Mammary epithelial cell (primary cell): ENCODE measurements around the gene ZCRB1.

Experiments
- EZH2 ChIP-seq: IDR thresholded peaks from 2 replicates; pipeline ENCODE4 v1.6.1; 2012; ENCODE audit warnings: low read length, inconsistent platforms, borderline replicate concordance
- TF ChIP-seq, protein P1 (sequence below), 2 donors: IDR thresholded peaks in 1 of 2; conservative IDR thresholded peaks in 1 of 2; 2 replicates each; pipeline ENCODE4 v1.5.1; 2011 to 2012; ENCODE audit warnings: inconsistent platforms in 2 of 2, low read length in 2 of 2, mild to moderate bottlenecking in 2 of 2, control low read depth in 1 of 2, low read depth in 1 of 2; ENCODE audit not compliant: insufficient read depth in 1 of 2; ENCODE audit errors: extremely low read depth in 1 of 2

GRCh38 chr12:42284876-42285275 lies 41.0 kb downstream of the ZCRB1 start:
- TF ChIP-seq, protein P1, sequence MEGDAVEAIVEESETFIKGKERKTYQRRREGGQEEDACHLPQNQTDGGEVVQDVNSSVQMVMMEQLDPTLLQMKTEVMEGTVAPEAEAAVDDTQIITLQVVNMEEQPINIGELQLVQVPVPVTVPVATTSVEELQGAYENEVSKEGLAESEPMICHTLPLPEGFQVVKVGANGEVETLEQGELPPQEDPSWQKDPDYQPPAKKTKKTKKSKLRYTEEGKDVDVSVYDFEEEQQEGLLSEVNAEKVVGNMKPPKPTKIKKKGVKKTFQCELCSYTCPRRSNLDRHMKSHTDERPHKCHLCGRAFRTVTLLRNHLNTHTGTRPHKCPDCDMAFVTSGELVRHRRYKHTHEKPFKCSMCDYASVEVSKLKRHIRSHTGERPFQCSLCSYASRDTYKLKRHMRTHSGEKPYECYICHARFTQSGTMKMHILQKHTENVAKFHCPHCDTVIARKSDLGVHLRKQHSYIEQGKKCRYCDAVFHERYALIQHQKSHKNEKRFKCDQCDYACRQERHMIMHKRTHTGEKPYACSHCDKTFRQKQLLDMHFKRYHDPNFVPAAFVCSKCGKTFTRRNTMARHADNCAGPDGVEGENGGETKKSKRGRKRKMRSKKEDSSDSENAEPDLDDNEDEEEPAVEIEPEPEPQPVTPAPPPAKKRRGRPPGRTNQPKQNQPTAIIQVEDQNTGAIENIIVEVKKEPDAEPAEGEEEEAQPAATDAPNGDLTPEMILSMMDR (conservative IDR thresholded peaks at IDR 0.05 in 1 of 2, IDR thresholded peaks at IDR 0.05 in 1 of 2; ENCODE audit: extremely low read depth in 1 of 2, insufficient read depth in 1 of 2, low read depth in 1 of 2, low read length in 2 of 2) = no peak
- no peak for TF ChIP-seq EZH2
